Amygdala (tissue), 56 donors: Measurements from ENCODE around the gene KAT6B.

Experiments used
- DNase-seq, 56 donors: peaks; one replicate each; lab custom pipeline; 2025; lab: John Stamatoyannopoulos, UW

The KAT6B gene

GRCh38 chr10:74822521-74823089 is 3.8 kb upstream of the KAT6B start:
- no peak for DNase-seq

DNA sequence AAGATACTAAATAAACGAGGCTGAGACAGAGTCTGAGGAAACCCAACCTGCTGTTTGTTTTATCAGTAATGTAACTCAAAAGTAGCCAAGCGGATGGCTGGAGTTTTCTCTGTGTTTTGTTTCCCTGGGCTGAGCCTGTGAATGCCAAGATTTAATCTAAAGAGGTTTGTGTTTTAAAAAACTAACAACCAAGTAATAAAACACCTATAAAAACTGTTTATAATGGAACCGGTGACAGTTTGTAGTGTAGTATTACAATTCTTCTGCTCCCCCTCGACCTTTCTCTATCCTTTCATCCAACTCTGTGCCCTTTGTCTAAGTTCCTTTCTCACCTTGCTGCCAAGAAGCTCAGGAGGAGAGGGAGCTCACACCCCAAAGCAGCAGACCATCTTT is 2.6 kb upstream of the KAT6B start:
- DNase-seq = no peak

GRCh38 chr10:74824184-74824899 is 2.1 kb upstream of the KAT6B start:
- peak in 8 of 56 donors; percentile 3 to 53 (median 36) for DNase-seq

GRCh38 chr10:74824900-74825370 is 1.5 kb upstream of the KAT6B start:
- DNase-seq = peak in 42 of 56 donors; percentile 7 to 78 (median 55)

GRCh38 chr10:74825371-74826141 is 844 bp upstream of the KAT6B start:
- peak in 40 of 56 donors; percentile 37 to 90 (median 67) for DNase-seq

- DNase-seq = peak in 1 of 56 donors; percentile 94
Observed at GRCh38 chr10:74827045-74827441, 643 bp downstream of the KAT6B start.

- no peak for DNase-seq
Observed at GRCh38 chr10:74827694-74828093, 1.3 kb downstream of the KAT6B start.

GRCh38 chr10:74828946-74829345 is 2.5 kb downstream of the KAT6B start:
- DNase-seq = no peak

GRCh38 chr10:74831518-74832120 is 5.2 kb downstream of the KAT6B start:
- no peak for DNase-seq

- DNase-seq = no peak
Observed at GRCh38 chr10:74835963-74836362, 9.6 kb downstream of the KAT6B start.

GRCh38 chr10:74836877-74837276 is 10.5 kb downstream of the KAT6B start:
- no peak for DNase-seq

DNA sequence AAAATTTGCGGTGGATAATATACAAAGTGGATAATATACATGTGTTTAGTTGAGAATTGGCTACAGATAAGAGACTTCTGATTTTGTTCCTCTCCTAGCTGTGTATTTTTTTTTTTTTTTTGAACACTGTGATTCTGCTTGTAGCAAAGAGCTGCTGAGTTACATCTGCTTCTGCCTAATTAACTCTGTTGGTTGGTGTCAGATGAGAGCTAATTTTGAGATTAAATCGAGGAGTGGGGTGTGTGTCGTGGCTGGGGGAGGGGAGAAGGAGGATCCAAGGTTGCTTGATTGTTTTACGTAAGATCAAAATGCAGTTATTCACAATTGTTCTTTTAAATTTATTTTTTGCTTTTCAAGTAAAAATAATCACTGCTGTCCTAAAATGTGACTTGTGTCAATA is 11.3 kb downstream of the KAT6B start:
- DNase-seq = no peak

GRCh38 chr10:74839708-74840107 is 13.3 kb downstream of the KAT6B start:
- DNase-seq = no peak

DNA sequence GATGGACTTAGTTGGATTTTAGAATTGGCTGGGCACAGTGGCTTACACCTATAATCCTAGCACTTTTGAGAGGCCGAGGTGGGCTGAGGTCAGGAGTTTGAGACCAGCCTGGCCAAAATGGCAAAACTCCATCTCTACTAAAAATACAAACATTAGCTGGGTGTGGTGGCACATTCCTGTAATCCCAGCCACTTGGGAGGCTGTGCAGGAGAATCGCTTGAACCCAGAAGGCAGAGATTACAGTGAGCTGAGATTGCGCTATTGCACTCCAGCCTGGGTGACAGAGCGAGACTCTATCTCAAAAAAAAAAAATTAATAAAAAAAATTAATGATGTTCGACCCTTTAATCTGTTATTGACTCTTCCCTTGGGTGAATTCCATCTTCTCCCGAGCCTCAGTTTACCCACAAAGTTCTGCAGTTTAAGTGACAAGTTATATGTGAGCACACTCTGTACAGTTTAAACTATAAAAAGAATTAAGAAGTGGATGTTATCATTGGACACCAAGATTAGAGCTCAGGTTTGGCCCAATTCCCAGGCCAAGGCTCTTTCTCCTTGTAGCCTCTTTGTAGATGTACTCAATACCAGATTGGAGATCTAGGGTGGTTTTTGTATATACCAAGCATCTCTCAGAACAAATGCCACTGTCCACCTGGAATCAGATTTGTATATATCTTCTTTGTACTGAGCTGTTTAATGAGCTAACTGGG is 15.0 kb downstream of the KAT6B start:
- DNase-seq = no peak

- DNase-seq = no peak
Observed at GRCh38 chr10:74842301-74842954, 16.0 kb downstream of the KAT6B start.

DNA sequence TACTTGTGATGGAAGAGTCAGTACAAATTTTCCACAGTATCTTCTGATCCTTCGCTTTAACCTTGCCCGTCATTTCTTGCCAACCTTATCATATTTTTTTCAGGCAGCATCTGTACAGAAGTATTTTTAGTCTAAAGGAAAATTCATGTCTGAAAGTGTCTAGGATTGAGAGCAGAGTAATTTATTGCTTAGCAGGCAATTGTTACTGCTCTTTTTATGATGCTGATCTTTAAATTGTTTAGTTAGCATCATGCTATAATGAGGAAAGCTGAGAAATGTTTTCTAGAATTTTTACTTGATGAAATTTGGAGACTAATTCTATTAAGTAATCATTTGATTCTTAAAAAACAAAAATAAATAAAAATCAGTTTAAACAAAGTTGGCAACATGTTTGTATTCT is 20.6 kb downstream of the KAT6B start:
- no peak for DNase-seq

DNA sequence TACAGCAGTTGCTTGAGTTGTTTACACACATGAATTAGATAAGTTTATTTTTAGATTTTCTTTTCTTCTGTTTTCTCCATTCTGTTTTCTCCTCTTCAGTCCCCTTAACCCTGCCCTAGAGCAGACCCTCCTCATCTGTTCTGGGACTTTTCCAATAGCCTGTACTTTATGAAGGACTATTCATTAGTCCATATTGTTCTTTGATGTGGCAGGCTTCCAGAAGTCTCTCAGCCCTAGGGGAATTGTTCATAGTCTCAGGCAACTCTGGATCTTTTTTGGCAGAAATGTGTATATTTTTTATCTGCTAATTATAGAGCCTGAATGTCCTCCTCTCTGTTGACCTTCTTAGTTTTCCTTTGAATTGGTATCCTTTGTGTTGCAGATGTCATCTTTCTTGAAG is 25.4 kb downstream of the KAT6B start:
- DNase-seq = peak in 1 of 56 donors; percentile 41

DNA sequence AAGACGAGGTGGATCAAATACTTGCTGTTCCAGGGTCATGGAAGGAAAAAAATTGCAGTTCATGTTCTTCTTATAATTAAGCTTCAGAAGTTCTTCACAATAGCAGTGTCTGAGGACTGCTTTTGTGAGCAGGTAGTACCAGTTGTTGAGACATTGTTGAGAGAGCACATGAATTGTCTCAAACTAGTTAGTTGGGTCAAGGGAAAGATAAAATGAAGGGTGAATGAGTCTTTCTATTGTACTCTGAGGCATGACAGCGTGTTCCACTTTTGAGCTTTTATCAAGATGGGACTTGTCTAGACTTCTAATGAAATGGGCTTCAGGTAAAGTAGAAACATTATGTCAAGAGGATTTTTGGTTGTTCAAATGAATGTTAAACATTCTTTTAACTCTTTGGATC is 26.0 kb downstream of the KAT6B start:
- no peak for DNase-seq

GRCh38 chr10:74854610-74855009 is 28.2 kb downstream of the KAT6B start:
- no peak for DNase-seq

DNA sequence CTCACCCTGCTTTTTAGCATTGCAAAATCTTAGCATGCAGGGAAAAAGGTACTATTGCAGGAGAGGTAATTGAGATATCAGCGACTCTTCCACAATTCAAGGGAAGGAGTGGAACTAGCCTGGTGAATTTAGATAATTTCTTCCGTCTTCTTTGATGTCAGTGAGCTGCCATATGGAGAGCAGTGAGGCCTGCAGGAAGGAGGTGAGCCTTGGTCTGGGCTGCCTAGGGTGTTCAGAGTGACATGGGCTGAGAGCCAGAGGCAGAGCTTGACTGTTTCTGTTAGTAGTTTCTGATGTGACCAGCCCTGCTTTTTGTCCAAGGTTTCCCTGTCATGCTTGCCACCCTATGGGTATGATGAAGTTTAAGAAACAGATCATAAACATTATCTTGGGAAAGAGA is 28.6 kb downstream of the KAT6B start:
- no peak for DNase-seq
